AG09319 (cell line): Measurements from ENCODE around the gene RAPGEF2.

Source experiments
- DNase-seq: peaks from one replicate; pipeline ENCODE4 v3.0.0-alpha.2; 2010; ENCODE audit warnings: low read depth; ENCODE audit errors: extremely low read depth
- CTCF ChIP-seq: IDR thresholded peaks from 2 replicates; pipeline ENCODE4 v1.5.1; 2011; ENCODE audit warnings: low read depth, mild to moderate bottlenecking, inconsistent platforms, low read length, moderate library complexity

Gene RAPGEF2

GRCh38 chr4:159103384-159103990 lies 608 bp downstream of the RAPGEF2 start:
- no peak for DNase-seq
- no peak for TF ChIP-seq CTCF

- TF ChIP-seq CTCF = no peak
- no peak for DNase-seq
Measured at GRCh38 chr4:159104694-159105414, 2.0 kb downstream of the RAPGEF2 start.

GRCh38 chr4:159105761-159106243 lies 2.9 kb downstream of the RAPGEF2 start:
- no peak for TF ChIP-seq CTCF
- DNase-seq = no peak

GRCh38 chr4:159106636-159107035 lies 3.8 kb downstream of the RAPGEF2 start:
- no peak for DNase-seq
- no peak for TF ChIP-seq CTCF

GRCh38 chr4:159107203-159107925 lies 4.5 kb downstream of the RAPGEF2 start:
- TF ChIP-seq CTCF = no peak
- no peak for DNase-seq

- TF ChIP-seq CTCF = no peak
Measured at GRCh38 chr4:159108124-159108523, 5.2 kb downstream of the RAPGEF2 start.

GRCh38 chr4:159110961-159111360 lies 8.1 kb downstream of the RAPGEF2 start:
- DNase-seq = no peak
- no peak for TF ChIP-seq CTCF

More at GRCh38 chr4:159108124-159108523, 5.2 kb downstream of the RAPGEF2 start:
- DNase-seq = no peak
